ENCODE results near the gene SLC12A5. TPM values are rescaled to one million over a fixed set of nuclear protein-coding genes. Genes with fewer than 3 reads are reported as not detected.

Gene SLC12A5
- total RNA-seq, 1 donor from 2014 or later = not detected

DNA sequence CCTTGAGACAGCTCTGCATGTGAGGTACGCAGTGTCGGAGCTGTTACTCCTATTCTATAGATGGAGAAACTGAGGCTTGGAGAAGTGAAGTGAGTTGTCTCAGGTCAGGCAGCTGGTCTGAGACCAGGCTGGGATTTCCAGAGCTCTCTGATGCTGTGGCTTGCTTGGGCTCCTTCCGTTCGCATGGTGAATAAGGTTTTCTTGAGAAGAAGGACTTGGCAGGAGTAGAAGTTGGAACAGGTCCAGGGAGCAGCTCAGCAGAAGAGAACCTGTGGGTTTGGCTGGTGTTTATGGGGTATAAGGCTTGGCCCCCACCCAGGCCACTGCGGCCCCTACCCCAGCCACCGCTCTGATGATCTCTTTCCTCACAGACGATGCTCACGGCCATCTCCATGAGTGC is 7.4 kb downstream of the SLC12A5 start:
- DNase-seq (ENCODE audit: extremely low spot score, unreplicated experiment) = no peak
- Mint-ChIP-seq H3K9me3 (ENCODE audit: unreplicated experiment) (no peaks in the 10 kb centered on the region), H3K27ac (ENCODE audit: unreplicated experiment) (no peak overlapping the region), H3K4me1 (ENCODE audit: unreplicated experiment) (no peaks in the 10 kb centered on the region), H3K36me3 (ENCODE audit: unreplicated experiment) (no peaks in the 10 kb centered on the region), H3K27me3 (ENCODE audit: unreplicated experiment) (peaks cover 39% of the 10 kb centered on the region), H3K4me3 (ENCODE audit: unreplicated experiment) (no peak overlapping the region)
- TF ChIP-seq, protein P1, sequence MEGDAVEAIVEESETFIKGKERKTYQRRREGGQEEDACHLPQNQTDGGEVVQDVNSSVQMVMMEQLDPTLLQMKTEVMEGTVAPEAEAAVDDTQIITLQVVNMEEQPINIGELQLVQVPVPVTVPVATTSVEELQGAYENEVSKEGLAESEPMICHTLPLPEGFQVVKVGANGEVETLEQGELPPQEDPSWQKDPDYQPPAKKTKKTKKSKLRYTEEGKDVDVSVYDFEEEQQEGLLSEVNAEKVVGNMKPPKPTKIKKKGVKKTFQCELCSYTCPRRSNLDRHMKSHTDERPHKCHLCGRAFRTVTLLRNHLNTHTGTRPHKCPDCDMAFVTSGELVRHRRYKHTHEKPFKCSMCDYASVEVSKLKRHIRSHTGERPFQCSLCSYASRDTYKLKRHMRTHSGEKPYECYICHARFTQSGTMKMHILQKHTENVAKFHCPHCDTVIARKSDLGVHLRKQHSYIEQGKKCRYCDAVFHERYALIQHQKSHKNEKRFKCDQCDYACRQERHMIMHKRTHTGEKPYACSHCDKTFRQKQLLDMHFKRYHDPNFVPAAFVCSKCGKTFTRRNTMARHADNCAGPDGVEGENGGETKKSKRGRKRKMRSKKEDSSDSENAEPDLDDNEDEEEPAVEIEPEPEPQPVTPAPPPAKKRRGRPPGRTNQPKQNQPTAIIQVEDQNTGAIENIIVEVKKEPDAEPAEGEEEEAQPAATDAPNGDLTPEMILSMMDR (IDR thresholded peaks at IDR 0.05) = no peak

DNA sequence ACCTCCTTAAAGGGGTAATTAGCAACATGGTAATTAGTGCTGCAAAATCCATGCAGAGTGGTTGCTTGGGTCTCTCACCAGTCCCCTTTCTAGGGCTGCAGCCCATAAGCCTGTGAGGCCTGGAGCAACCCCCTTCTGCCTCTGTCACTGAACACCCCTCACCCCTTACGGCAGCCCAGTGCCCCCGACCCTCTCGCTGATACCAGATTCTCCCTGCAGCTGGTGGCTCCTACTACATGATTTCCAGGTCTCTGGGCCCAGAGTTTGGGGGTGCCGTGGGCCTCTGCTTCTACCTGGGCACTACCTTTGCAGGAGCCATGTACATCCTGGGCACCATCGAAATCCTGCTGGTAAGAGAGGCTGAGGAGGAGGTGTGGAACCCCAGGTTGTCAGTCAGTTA is 8.0 kb downstream of the SLC12A5 start:
- no peak overlapping the region for H3K4me3 Mint-ChIP-seq (ENCODE audit: unreplicated experiment)
- H3K27ac Mint-ChIP-seq (ENCODE audit: unreplicated experiment) = no peak overlapping the region
- no peak for DNase-seq (ENCODE audit: extremely low spot score, unreplicated experiment)
- H3K4me1 Mint-ChIP-seq (ENCODE audit: unreplicated experiment) = no peaks in the 10 kb centered on the region
- H3K36me3 Mint-ChIP-seq (ENCODE audit: unreplicated experiment) = no peaks in the 10 kb centered on the region
- TF ChIP-seq, protein P1 (IDR thresholded peaks at IDR 0.05) = no peak
- no peaks in the 10 kb centered on the region for H3K9me3 Mint-ChIP-seq (ENCODE audit: unreplicated experiment)
- peaks cover 39% of the 10 kb centered on the region for H3K27me3 Mint-ChIP-seq (ENCODE audit: unreplicated experiment)

DNA sequence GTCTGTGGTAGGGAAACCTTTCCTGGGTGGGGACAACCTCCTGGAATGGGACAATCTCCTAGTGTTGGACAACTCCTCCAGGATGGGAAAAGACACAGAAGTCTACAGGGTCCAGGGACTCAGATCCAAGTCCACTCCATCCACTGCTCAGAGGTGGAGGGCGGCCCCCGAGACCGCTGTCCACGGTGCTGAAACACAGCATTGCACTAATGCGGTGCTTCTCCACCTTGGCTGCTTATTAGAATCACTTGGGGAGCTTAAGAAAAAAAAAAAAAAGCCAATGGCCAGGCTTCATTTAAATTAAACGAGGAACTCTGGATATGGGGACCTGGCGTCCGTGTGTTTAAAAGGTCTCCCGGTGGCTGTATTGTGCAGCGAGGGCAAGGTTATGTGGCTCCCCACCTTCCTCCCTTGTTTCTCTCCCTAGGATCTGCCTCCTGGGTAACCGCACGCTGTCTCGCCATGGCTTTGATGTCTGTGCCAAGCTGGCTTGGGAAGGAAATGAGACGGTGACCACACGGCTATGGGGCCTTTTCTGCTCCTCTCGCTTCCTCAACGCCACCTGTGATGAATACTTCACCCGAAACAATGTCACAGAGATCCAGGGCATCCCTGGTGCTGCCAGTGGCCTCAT is 12.0 kb downstream of the SLC12A5 start:
- H3K27ac Mint-ChIP-seq (ENCODE audit: unreplicated experiment) = no peak overlapping the region
- H3K36me3 Mint-ChIP-seq (ENCODE audit: unreplicated experiment) = no peaks in the 10 kb centered on the region
- TF ChIP-seq, protein P1 (IDR thresholded peaks at IDR 0.05) = no peak
- H3K27me3 Mint-ChIP-seq (ENCODE audit: unreplicated experiment) = peaks cover 21% of the 10 kb centered on the region
- no peaks in the 10 kb centered on the region for H3K4me1 Mint-ChIP-seq (ENCODE audit: unreplicated experiment)
- no peaks in the 10 kb centered on the region for H3K9me3 Mint-ChIP-seq (ENCODE audit: unreplicated experiment)
- no peak for DNase-seq (ENCODE audit: extremely low spot score, unreplicated experiment)
- no peak overlapping the region for H3K4me3 Mint-ChIP-seq (ENCODE audit: unreplicated experiment)

DNA sequence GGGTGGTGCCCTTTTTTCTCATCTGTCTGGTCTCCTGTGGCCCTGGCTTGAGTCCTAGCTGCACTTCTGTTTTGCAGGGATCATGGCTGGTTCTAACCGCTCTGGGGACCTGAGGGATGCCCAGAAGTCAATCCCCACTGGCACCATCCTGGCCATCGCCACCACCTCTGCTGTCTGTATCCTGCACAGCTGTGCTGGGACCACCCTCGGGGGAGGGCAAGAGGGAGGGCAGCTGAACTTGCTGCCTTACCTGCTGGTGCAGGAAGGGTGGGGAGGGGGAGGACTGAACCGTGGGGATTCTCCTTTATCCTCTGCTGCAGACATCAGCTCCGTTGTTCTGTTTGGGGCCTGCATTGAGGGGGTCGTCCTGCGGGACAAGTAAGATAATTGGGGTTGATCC is 14.5 kb downstream of the SLC12A5 start:
- Mint-ChIP-seq H3K9me3 (ENCODE audit: unreplicated experiment) (no peaks in the 10 kb centered on the region), H3K27ac (ENCODE audit: unreplicated experiment) (no peak overlapping the region)

DNA sequence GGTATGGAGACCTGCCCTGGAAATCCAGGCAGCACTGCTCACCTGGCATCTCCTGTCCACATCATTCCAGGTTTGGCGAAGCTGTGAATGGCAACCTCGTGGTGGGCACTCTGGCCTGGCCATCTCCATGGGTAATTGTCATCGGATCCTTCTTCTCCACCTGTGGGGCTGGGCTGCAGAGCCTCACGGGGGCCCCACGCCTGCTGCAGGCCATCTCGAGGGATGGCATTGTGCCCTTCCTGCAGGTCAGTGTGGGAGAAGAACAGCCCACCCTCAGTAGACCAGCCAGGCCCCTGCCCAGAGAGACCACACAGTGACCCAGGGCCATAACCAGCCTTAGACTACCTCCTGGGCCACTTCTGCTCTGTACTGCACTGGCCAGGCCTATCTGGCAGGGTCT is 15.9 kb downstream of the SLC12A5 start:
- TF ChIP-seq, protein P1 (IDR thresholded peaks at IDR 0.05) = no peak
- no peaks in the 10 kb centered on the region for H3K36me3 Mint-ChIP-seq (ENCODE audit: unreplicated experiment)
- no peaks in the 10 kb centered on the region for H3K4me1 Mint-ChIP-seq (ENCODE audit: unreplicated experiment)
- H3K9me3 Mint-ChIP-seq (ENCODE audit: unreplicated experiment) = no peaks in the 10 kb centered on the region
- peaks cover 9% of the 10 kb centered on the region for H3K27me3 Mint-ChIP-seq (ENCODE audit: unreplicated experiment)
- no peak overlapping the region for H3K27ac Mint-ChIP-seq (ENCODE audit: unreplicated experiment)
- no peak overlapping the region for H3K4me3 Mint-ChIP-seq (ENCODE audit: unreplicated experiment)
- DNase-seq (ENCODE audit: extremely low spot score, unreplicated experiment) = no peak

More for the DNA sequence above, 14.5 kb downstream of the SLC12A5 start:
- no peak for DNase-seq (ENCODE audit: extremely low spot score, unreplicated experiment)
- TF ChIP-seq, protein P1 (IDR thresholded peaks at IDR 0.05) = no peak
- peaks cover 11% of the 10 kb centered on the region for H3K27me3 Mint-ChIP-seq (ENCODE audit: unreplicated experiment)
- no peaks in the 10 kb centered on the region for H3K4me1 Mint-ChIP-seq (ENCODE audit: unreplicated experiment)
- no peaks in the 10 kb centered on the region for H3K36me3 Mint-ChIP-seq (ENCODE audit: unreplicated experiment)
- no peak overlapping the region for H3K4me3 Mint-ChIP-seq (ENCODE audit: unreplicated experiment)

Measured in osteocyte (in vitro differentiated cells).